ENCODE measurements around the gene PGM2L1. TPM values are rescaled to one million over a fixed set of nuclear protein-coding genes. Genes with fewer than 3 reads are reported as not detected.
A peak's percentile ranks its signal among the peaks of the same experiment; 100 is the strongest.

PGM2L1 gene
- total RNA-seq, 2 donors from 2014 or later = 3.6 to 4.3 TPM

DNA sequence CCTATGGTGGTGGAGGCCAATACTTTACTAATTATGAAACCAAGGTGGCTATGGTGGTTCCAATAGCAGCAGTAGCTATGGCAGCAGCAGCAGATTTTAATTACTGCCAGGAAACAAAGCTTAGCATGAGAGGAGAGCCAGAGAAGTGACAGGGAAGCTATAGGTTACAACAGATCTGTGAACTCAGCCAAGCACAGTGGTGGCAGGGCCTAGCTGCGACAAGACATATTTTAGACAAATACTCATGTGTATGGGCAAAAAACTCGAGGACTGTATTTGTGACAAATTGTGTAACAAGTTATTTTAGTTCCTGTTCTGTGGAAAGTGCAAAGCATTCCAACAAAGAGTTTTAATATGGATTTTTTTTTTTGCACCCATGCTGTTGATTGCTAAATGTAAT lies 42.6 kb downstream of the PGM2L1 start:
- H3K4me3 ChIP-seq = no peak overlapping the region
- intact Hi-C loops (cut with DNase I) = no loop called here
- TF ChIP-seq POLR2AphosphoS5 (IDR thresholded peaks at IDR 0.05) (no peak), CTCF (IDR thresholded peaks at IDR 0.05) (no peak), POLR2A (IDR thresholded peaks at IDR 0.05) (no peak)
- no peak for DNase-seq (ENCODE audit: low spot score)
- H3K27me3 ChIP-seq (replicated peaks; ENCODE audit: insufficient read depth) = no peaks in the 10 kb centered on the region
- H3K27ac ChIP-seq = no peak overlapping the region
- H3K9me3 ChIP-seq = no peaks in the 10 kb centered on the region
- H3K4me1 ChIP-seq (replicated peaks) = no peaks in the 10 kb centered on the region
- WGBS = 97% methylated on average over 2 of the region's 2 CpGs
- H3K36me3 ChIP-seq = no peaks in the 10 kb centered on the region

DNA sequence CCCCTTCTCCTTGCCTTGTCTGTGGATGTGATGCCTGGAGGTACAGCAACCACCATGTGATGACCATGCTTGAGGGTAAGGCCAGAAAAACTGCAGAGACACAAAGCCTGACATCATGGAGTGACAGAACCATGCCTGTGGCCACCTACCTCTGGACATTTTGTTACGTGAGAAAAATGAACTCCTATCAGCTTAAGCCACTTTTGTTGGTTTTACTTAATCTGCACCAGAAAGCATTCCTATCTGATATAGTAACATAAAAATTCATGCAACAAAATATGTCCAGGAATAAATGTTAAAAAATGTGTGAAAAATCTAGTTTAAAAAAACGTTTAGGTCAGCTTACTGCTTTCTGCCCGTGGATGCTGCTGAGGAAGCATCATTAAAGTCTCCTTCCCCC lies 44.2 kb downstream of the PGM2L1 start:
- Histone ChIP-seq H3K27me3 (replicated peaks; ENCODE audit: insufficient read depth) (no peaks in the 10 kb centered on the region), H3K9me3 (no peaks in the 10 kb centered on the region), H3K4me3 (no peak overlapping the region), H3K27ac (no peak overlapping the region), H3K4me1 (replicated peaks) (no peaks in the 10 kb centered on the region), H3K36me3 (no peaks in the 10 kb centered on the region)
- DNase-seq (ENCODE audit: low spot score) = no peak
- WGBS = 81% methylated on average over 3 of the region's 3 CpGs
- TF ChIP-seq POLR2AphosphoS5 (IDR thresholded peaks at IDR 0.05) (no peak), POLR2A (IDR thresholded peaks at IDR 0.05) (no peak), CTCF (IDR thresholded peaks at IDR 0.05) (no peak)
- intact Hi-C loops (cut with DNase I) = no loop called here

DNA sequence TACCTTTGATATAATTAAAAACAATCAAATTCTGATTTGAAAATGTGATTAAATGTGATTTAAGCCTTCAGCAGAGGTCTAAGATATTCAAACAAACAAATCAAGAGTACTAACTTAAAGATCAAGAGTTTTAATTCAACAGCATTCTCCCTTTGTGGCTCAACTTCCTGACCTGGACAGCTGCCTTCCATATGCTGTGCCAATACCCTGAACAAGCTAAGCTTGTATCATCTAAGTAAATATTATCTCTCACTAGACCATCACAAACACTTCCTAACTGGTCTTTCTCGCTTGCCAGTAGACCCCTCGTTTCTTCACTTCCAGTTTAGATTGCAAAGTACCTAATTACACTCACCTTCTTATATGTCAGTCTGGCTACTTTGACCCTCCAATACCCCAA lies 50.9 kb downstream of the PGM2L1 start:
- no peaks in the 10 kb centered on the region for H3K27me3 ChIP-seq (replicated peaks; ENCODE audit: insufficient read depth)
- no peaks in the 10 kb centered on the region for H3K9me3 ChIP-seq
- TF ChIP-seq POLR2A (IDR thresholded peaks at IDR 0.05) (no peak), CTCF (IDR thresholded peaks at IDR 0.05) (no peak), POLR2AphosphoS5 (IDR thresholded peaks at IDR 0.05) (peak; percentile 16)
- no peaks in the 10 kb centered on the region for H3K4me1 ChIP-seq (replicated peaks)
- DNase-seq (ENCODE audit: low spot score) = no peak
- intact Hi-C loops (cut with DNase I) = no loop called here
- 43% methylated on average over 2 of the region's 2 CpGs for WGBS
- no peak overlapping the region for H3K27ac ChIP-seq
- H3K36me3 ChIP-seq = no peaks in the 10 kb centered on the region
- no peak overlapping the region for H3K4me3 ChIP-seq

GRCh38 chr11:74345420-74345819 lies 52.8 kb downstream of the PGM2L1 start:
- Histone ChIP-seq H3K4me1 (replicated peaks) (no peaks in the 10 kb centered on the region), H3K9me3 (no peaks in the 10 kb centered on the region), H3K36me3 (no peaks in the 10 kb centered on the region), H3K27ac (no peak overlapping the region), H3K4me3 (no peak overlapping the region), H3K27me3 (replicated peaks; ENCODE audit: insufficient read depth) (no peaks in the 10 kb centered on the region)
- whole genome bisulfite sequencing = 33% methylated on average over 1 of the region's 1 CpG
- intact Hi-C loops (cut with DNase I) = no loop called here
- TF ChIP-seq POLR2A (IDR thresholded peaks at IDR 0.05) (no peak), POLR2AphosphoS5 (IDR thresholded peaks at IDR 0.05) (no peak), CTCF (IDR thresholded peaks at IDR 0.05) (no peak)
- no peak for DNase-seq (ENCODE audit: low spot score)

DNA sequence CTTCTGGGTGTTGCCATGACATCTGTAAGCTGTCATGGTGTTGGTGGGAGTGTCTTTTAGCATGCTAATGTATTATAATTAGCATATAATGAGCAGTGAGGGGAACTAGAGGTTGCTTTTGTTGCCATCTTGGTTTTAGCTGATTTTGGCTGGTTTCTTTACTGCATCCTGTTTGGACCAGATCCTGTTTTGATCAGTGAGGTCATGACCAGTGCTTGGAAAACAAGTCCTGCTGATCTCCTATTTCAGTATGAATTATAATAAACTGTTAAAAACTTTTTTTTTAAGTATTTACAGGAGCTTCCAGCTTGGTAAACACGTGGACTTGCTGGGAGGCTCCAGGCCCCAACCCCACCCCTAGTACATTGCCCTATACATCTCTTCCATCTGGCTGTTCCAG lies 56.3 kb downstream of the PGM2L1 start:
- no peak overlapping the region for H3K27ac ChIP-seq
- 52% methylated on average over 1 of the region's 1 CpG for WGBS
- TF ChIP-seq CTCF (IDR thresholded peaks at IDR 0.05) (no peak), POLR2AphosphoS5 (IDR thresholded peaks at IDR 0.05) (no peak), POLR2A (IDR thresholded peaks at IDR 0.05) (no peak)
- no peak for DNase-seq (ENCODE audit: low spot score)
- no peak overlapping the region for H3K4me3 ChIP-seq
- H3K27me3 ChIP-seq (replicated peaks; ENCODE audit: insufficient read depth) = no peaks in the 10 kb centered on the region
- no peaks in the 10 kb centered on the region for H3K4me1 ChIP-seq (replicated peaks)
- intact Hi-C loops (cut with DNase I) = no loop called here
- H3K36me3 ChIP-seq = no peaks in the 10 kb centered on the region
- no peaks in the 10 kb centered on the region for H3K9me3 ChIP-seq

Data from prostate gland (tissue), 2 donors.